Measurements from ENCODE around the gene ASTN2.

Gene ASTN2

GRCh38 chr9:116945817-116946216, 469.0 kb downstream of the ASTN2 start:
- Histone ChIP-seq H3K27ac (ENCODE audit: low read depth, low read length) (no peak overlapping the region), H3K9me2 (replicated peaks; ENCODE audit: control insufficient read depth, low read length) (no peaks in the 10 kb centered on the region), H3K9me3 (ENCODE audit: control insufficient read depth, insufficient read depth, low read length) (no peaks in the 10 kb centered on the region), H3K4me1 (ENCODE audit: control insufficient read depth, low read length) (peaks cover 39% of the 10 kb centered on the region), H3K79me2 (ENCODE audit: control insufficient read depth, low read length) (no peaks in the 10 kb centered on the region), H3K4me2 (ENCODE audit: low read length) (peak overlapping the region; percentile 46), H3K27me3 (ENCODE audit: control insufficient read depth, low read length) (no peaks in the 10 kb centered on the region), H4K20me1 (ENCODE audit: control insufficient read depth, insufficient read depth, low read depth, low read length) (no peaks in the 10 kb centered on the region), H3F3A (ENCODE audit: control insufficient read depth, insufficient read depth) (no peaks in the 10 kb centered on the region), H3K4me3 (ENCODE audit: low read length) (peak overlapping the region; percentile 28), H3K36me3 (ENCODE audit: control insufficient read depth, low read length) (no peaks in the 10 kb centered on the region)
- TF ChIP-seq EZH2phosphoT487 (IDR thresholded peaks at IDR 0.05; ENCODE audit: borderline replicate concordance, low read length) (no peak), CTCF (IDR thresholded peaks at IDR 0.05; ENCODE audit: low read depth, low read length, poor library complexity, severe bottlenecking) (no peak)

DNA sequence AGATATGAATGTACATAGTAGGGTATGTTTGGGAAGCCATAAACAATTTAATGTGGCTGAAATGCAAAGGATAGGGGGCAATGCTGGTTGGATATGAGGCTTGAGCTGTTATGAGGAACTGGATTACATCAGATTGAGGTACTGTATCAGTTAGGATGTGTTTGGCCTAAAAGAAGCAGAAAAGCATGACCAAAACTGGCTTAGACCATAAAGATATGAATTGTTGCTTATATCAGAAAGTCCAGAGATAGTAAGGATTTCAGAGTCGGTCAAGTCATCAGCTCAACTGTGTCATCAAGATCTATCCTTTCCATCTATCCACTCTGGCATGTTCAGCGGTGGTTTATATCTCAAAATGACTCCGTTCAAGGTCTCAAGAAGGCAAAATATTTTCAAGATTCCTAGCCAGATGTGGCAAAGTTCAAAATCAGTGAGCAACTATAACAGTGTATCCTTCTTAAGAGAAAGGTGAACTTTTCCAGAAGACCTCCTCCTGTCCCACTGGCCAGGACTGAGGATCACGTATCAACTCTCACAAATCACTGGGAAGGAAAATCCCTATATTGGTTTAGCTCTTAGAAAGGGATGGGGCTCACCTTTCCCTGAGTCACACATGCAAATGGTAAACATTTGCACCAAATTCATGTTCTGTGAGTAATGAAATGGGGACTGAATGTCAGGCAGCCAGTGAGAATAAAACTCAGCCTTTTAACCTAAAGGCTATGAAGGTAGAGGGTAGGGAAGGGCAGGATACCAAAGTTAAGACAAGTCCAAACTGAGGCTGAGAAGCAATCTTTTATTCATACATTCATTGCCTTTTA, 469.9 kb downstream of the ASTN2 start:
- peak overlapping the region; percentile 28; the same call in 1 of the 2 replicates for H3K4me3 ChIP-seq (ENCODE audit: low read length)
- no peaks in the 10 kb centered on the region for H3K9me3 ChIP-seq (ENCODE audit: control insufficient read depth, insufficient read depth, low read length)
- no peaks in the 10 kb centered on the region for H3F3A ChIP-seq (ENCODE audit: control insufficient read depth, insufficient read depth)
- no peak overlapping the region for H3K27ac ChIP-seq (ENCODE audit: low read depth, low read length)
- no peaks in the 10 kb centered on the region for H3K27me3 ChIP-seq (ENCODE audit: control insufficient read depth, low read length)
- no peaks in the 10 kb centered on the region for H3K9me2 ChIP-seq (replicated peaks; ENCODE audit: control insufficient read depth, low read length)
- H4K20me1 ChIP-seq (ENCODE audit: control insufficient read depth, insufficient read depth, low read depth, low read length): no peaks in the 10 kb centered on the region
- no peak for TF ChIP-seq EZH2phosphoT487 (IDR thresholded peaks at IDR 0.05; ENCODE audit: borderline replicate concordance, low read length)
- no peak for TF ChIP-seq CTCF (IDR thresholded peaks at IDR 0.05; ENCODE audit: low read depth, low read length, poor library complexity, severe bottlenecking)
- H3K4me1 ChIP-seq (ENCODE audit: control insufficient read depth, low read length): peaks cover 39% of the 10 kb centered on the region
- H3K36me3 ChIP-seq (ENCODE audit: control insufficient read depth, low read length): no peaks in the 10 kb centered on the region
- H3K4me2 ChIP-seq (ENCODE audit: low read length): peak overlapping the region; percentile 46
- H3K79me2 ChIP-seq (ENCODE audit: control insufficient read depth, low read length): no peaks in the 10 kb centered on the region

DNA sequence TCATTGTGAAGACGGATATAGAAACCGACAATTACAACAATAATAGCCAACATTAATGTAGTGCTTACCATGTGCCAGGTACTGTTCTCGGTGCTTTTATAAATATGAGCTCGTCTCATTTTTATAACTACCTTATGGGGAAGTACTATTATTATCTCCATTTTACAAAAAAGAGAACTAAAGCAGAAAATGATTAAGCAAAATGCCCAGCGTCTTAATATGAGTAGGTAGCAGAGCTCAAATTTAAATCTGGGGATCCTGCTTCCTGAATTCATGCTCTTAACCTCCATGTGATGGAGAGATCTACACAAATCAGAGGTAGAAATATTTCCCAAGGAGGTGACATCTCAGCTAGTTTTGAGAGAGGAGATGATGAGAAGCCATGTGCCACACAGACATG, 470.9 kb downstream of the ASTN2 start:
- H3K36me3 ChIP-seq (ENCODE audit: control insufficient read depth, low read length): no peaks in the 10 kb centered on the region
- H3K27ac ChIP-seq (ENCODE audit: low read depth, low read length): no peak overlapping the region
- H4K20me1 ChIP-seq (ENCODE audit: control insufficient read depth, insufficient read depth, low read depth, low read length): no peaks in the 10 kb centered on the region
- H3K4me3 ChIP-seq (ENCODE audit: low read length): no peak overlapping the region
- H3K9me3 ChIP-seq (ENCODE audit: control insufficient read depth, insufficient read depth, low read length): no peaks in the 10 kb centered on the region
- H3K27me3 ChIP-seq (ENCODE audit: control insufficient read depth, low read length): no peaks in the 10 kb centered on the region
- H3K4me2 ChIP-seq (ENCODE audit: low read length): peak overlapping the region; percentile 16; the same call in 1 of the 2 replicates
- no peaks in the 10 kb centered on the region for H3K9me2 ChIP-seq (replicated peaks; ENCODE audit: control insufficient read depth, low read length)
- H3K79me2 ChIP-seq (ENCODE audit: control insufficient read depth, low read length): no peaks in the 10 kb centered on the region
- TF ChIP-seq EZH2phosphoT487 (IDR thresholded peaks at IDR 0.05; ENCODE audit: borderline replicate concordance, low read length) (no peak), CTCF (IDR thresholded peaks at IDR 0.05; ENCODE audit: low read depth, low read length, poor library complexity, severe bottlenecking) (no peak)
- H3K4me1 ChIP-seq (ENCODE audit: control insufficient read depth, low read length): peaks cover 39% of the 10 kb centered on the region
- no peaks in the 10 kb centered on the region for H3F3A ChIP-seq (ENCODE audit: control insufficient read depth, insufficient read depth)

Measured in DOHH2 (cell line).